Trophoblast cell (in vitro differentiated cells and primary cell): Measurements from ENCODE around the gene C1RL.

Experiments
- DNase-seq, 2 donors: peaks; one replicate each; pipeline ENCODE4 v3.0.0-alpha.2; 2016
- H2AFZ ChIP-seq: 2 replicates; pipeline ENCODE4 v1.6.1; 2013; ENCODE audit warnings: low read length, moderate library complexity, mild to moderate bottlenecking; ENCODE audit not compliant: insufficient read depth, poor library complexity
- H2AK5ac ChIP-seq: 2 replicates; pipeline ENCODE4 v1.6.1; 2013; ENCODE audit warnings: mild to moderate bottlenecking, low read length
- H2BK120ac ChIP-seq: 2 replicates; pipeline ENCODE4 v1.6.1; 2013; ENCODE audit warnings: low read length, mild to moderate bottlenecking, moderate library complexity; ENCODE audit not compliant: insufficient read depth, poor library complexity
- H2BK12ac ChIP-seq: 2 replicates; pipeline ENCODE4 v1.6.1; 2013; ENCODE audit warnings: mild to moderate bottlenecking, low read length, moderate library complexity
- H2BK5ac ChIP-seq: 2 replicates; pipeline ENCODE4 v1.6.1; 2013; ENCODE audit warnings: low read length, low read depth, moderate library complexity, mild to moderate bottlenecking; ENCODE audit not compliant: poor library complexity
- H3K14ac ChIP-seq: 2 replicates; pipeline ENCODE4 v1.6.1; 2013; ENCODE audit warnings: mild to moderate bottlenecking, low read length
- H3K18ac ChIP-seq: 2 replicates; pipeline ENCODE4 v1.6.1; 2013; ENCODE audit warnings: mild to moderate bottlenecking, low read length
- H3K23ac ChIP-seq: 2 replicates; pipeline ENCODE4 v1.6.1; 2013; ENCODE audit warnings: low read length
- H3K27ac ChIP-seq: 2 replicates; pipeline ENCODE4 v1.5.1; 2013; ENCODE audit warnings: low read depth, mild to moderate bottlenecking, inconsistent platforms, low read length, moderate library complexity
- H3K27me3 ChIP-seq: 2 replicates; pipeline ENCODE4 v1.6.1; 2013; ENCODE audit warnings: inconsistent platforms, mild to moderate bottlenecking, low read length, moderate library complexity; ENCODE audit not compliant: insufficient read depth
- H3K36me3 ChIP-seq, 2 experiments: 1 replicate in 1 of 2; 2 replicates in 1 of 2; pipeline ENCODE4 v1.6.1; 2013; ENCODE audit warnings: low read length in 2 of 2, mild to moderate bottlenecking in 2 of 2, moderate library complexity in 1 of 2; ENCODE audit not compliant: insufficient read depth in 2 of 2, control insufficient read depth in 1 of 2
- H3K4ac ChIP-seq: 2 replicates; pipeline ENCODE4 v1.6.1; 2013; ENCODE audit warnings: low read depth, mild to moderate bottlenecking, low read length, moderate library complexity
- H3K4me1 ChIP-seq, 2 experiments: 1 replicate in 1 of 2; 2 replicates in 1 of 2; pipeline ENCODE4 v1.6.1; 2013; ENCODE audit warnings: low read length in 2 of 2, mild to moderate bottlenecking in 2 of 2, moderate library complexity in 1 of 2; ENCODE audit not compliant: insufficient read depth in 2 of 2, control insufficient read depth in 1 of 2
- H3K4me2 ChIP-seq: 2 replicates; pipeline ENCODE4 v1.6.1; 2013; ENCODE audit warnings: inconsistent platforms, mild to moderate bottlenecking, low read length, moderate library complexity
- H3K4me3 ChIP-seq: 2 replicates; pipeline ENCODE4 v1.5.1; 2013; ENCODE audit warnings: mild to moderate bottlenecking, low read depth, low read length, inconsistent platforms
- H3K79me1 ChIP-seq: one replicate; pipeline ENCODE4 v1.6.1; 2013; ENCODE audit warnings: low read length
- H3K79me2 ChIP-seq: 2 replicates; pipeline ENCODE4 v1.6.1; 2013; ENCODE audit warnings: low read length, mild to moderate bottlenecking; ENCODE audit not compliant: control insufficient read depth, insufficient read depth, poor library complexity
- H3K9ac ChIP-seq: 2 replicates; pipeline ENCODE4 v1.6.1; 2013; ENCODE audit warnings: mild to moderate bottlenecking, low read length
- H3K9me3 ChIP-seq: 2 replicates; pipeline ENCODE4 v1.6.1; 2013; ENCODE audit warnings: low read depth, mild to moderate bottlenecking, control low read depth, inconsistent platforms, low read length; ENCODE audit not compliant: insufficient read depth
- H4K12ac ChIP-seq: 2 replicates; pipeline ENCODE4 v1.6.1; 2013; ENCODE audit warnings: low read depth, mild to moderate bottlenecking, low read length, moderate library complexity
- H4K8ac ChIP-seq: 2 replicates; pipeline ENCODE4 v1.6.1; 2013; ENCODE audit warnings: low read depth, mild to moderate bottlenecking, low read length, moderate library complexity
- H4K91ac ChIP-seq: one replicate; pipeline ENCODE4 v1.6.1; 2013; ENCODE audit warnings: low read depth, mild to moderate bottlenecking, low read length, moderate library complexity
- WGBS: extraction: QIAGEN DNeasy Blood & Tissue Kit; methylation state at CpG from one replicate; pipeline ENCODE4 v1.1.7; 2013; ENCODE audit warnings: missing lambda C conversion rate; ENCODE audit not compliant: insufficient read length, insufficient coverage; ENCODE audit errors: extremely low coverage; 5-methylcytosine and 5-hydroxymethylcytosine counted together

C1RL gene

DNA sequence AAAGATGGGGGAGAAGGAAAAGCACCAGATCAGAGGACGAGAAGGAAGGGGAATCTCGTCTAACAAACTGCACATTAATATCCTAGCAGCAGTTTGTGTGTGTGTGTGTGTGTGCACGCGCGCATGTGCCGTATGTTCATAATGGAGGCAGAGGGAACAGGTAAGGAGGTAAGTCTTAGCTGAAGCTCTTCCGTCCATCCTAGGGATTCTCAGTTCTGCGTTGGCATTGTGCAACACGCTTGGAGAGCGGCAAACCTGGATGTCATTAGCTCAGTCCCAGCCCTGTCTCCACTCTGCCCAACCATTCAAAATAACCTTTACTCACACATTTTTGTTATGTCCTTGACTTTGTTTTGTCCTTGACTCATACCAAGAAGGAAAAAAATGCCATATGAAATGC, 15.1 kb downstream of the C1RL start:
- H3K9me3 ChIP-seq = no peaks in the 10 kb centered on the region
- no peak overlapping the region for H3K14ac ChIP-seq
- no peaks in the 10 kb centered on the region for H3K79me1 ChIP-seq
- no peak overlapping the region for H3K4me2 ChIP-seq
- H2AK5ac ChIP-seq = no peak overlapping the region
- H2BK12ac ChIP-seq = no peak overlapping the region
- H4K91ac ChIP-seq = no peak overlapping the region
- H3K23ac ChIP-seq = no peak overlapping the region
- no peak overlapping the region for H2AFZ ChIP-seq
- peaks cover 2% of the 10 kb centered on the region in 2 experiments for H3K36me3 ChIP-seq
- no peak overlapping the region for H3K18ac ChIP-seq
- no peak overlapping the region for H2BK5ac ChIP-seq
- H3K27me3 ChIP-seq = no peaks in the 10 kb centered on the region
- DNase-seq = no peak
- no CpG with 5 or more reads among the region's 10 CpGs for WGBS
- H3K4me3 ChIP-seq = no peak overlapping the region
- no peak overlapping the region for H3K9ac ChIP-seq
- no peak overlapping the region for H4K12ac ChIP-seq
- no peaks in the 10 kb centered on the region for H3K4me1 ChIP-seq
- no peak overlapping the region for H2BK120ac ChIP-seq
- no peak overlapping the region for H3K27ac ChIP-seq
- H3K4ac ChIP-seq = no peak overlapping the region
- H4K8ac ChIP-seq = no peak overlapping the region
- no peaks in the 10 kb centered on the region for H3K79me2 ChIP-seq

DNA sequence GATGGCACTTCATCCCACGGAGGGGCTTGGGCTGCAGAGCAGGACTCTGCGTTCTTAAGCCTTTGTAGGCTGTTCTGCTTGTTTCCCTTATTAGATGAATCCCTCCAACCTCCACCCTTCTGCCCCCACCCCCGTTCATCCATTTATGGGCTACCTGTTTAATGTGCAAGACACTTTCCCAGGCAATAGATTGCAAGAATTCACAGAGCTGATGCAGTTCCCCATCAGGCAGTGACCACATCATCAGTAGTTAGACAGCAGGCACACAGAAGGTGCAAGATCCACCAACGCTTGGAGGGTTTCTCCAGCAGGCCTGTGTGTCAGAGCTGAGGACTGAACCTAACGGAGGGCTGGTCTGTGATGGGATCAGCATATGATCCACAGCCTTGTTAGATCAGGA, 15.5 kb downstream of the C1RL start:
- peaks cover 2% of the 10 kb centered on the region in 2 experiments for H3K36me3 ChIP-seq
- H2AFZ ChIP-seq = no peak overlapping the region
- no peak overlapping the region for H4K12ac ChIP-seq
- no peak overlapping the region for H2BK5ac ChIP-seq
- no peak overlapping the region for H3K18ac ChIP-seq
- no peak for DNase-seq
- H4K91ac ChIP-seq = no peak overlapping the region
- no peak overlapping the region for H3K27ac ChIP-seq
- H4K8ac ChIP-seq = no peak overlapping the region
- H3K14ac ChIP-seq = no peak overlapping the region
- H3K23ac ChIP-seq = no peak overlapping the region
- H3K4ac ChIP-seq = no peak overlapping the region
- H3K4me1 ChIP-seq = no peaks in the 10 kb centered on the region
- H3K79me2 ChIP-seq = no peaks in the 10 kb centered on the region
- no peaks in the 10 kb centered on the region for H3K27me3 ChIP-seq
- H3K79me1 ChIP-seq = no peaks in the 10 kb centered on the region
- H3K9me3 ChIP-seq = no peaks in the 10 kb centered on the region
- no peak overlapping the region for H3K4me2 ChIP-seq
- H2AK5ac ChIP-seq = no peak overlapping the region
- no peak overlapping the region for H3K9ac ChIP-seq
- no peak overlapping the region for H2BK12ac ChIP-seq
- no peak overlapping the region for H3K4me3 ChIP-seq
- no CpG with 5 or more reads among the region's 5 CpGs for WGBS
- H2BK120ac ChIP-seq = no peak overlapping the region

DNA sequence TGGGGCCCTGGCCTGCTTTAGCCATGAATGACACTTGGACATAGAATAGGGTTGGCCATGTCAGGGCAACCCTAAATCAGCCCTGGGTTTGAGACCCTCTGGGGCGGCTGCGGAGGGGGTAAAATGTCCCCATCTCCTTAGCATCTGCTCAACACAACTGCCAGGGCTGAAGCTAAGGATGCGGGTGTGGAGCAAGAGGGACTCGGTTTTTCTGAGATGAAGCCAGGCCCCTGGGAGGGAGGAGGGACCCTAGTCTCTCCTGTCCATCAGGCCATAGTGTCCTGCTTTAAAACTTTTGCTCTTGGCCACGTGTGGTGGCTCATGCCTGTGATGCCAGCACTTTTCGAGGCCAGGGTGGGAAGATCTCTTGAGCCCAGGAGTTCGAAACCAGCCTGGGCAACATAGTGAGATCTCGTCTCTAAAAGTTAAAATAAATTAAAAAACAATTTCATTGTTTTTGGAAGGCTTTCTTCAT, 16.0 kb downstream of the C1RL start:
- H4K91ac ChIP-seq = no peak overlapping the region

DNA sequence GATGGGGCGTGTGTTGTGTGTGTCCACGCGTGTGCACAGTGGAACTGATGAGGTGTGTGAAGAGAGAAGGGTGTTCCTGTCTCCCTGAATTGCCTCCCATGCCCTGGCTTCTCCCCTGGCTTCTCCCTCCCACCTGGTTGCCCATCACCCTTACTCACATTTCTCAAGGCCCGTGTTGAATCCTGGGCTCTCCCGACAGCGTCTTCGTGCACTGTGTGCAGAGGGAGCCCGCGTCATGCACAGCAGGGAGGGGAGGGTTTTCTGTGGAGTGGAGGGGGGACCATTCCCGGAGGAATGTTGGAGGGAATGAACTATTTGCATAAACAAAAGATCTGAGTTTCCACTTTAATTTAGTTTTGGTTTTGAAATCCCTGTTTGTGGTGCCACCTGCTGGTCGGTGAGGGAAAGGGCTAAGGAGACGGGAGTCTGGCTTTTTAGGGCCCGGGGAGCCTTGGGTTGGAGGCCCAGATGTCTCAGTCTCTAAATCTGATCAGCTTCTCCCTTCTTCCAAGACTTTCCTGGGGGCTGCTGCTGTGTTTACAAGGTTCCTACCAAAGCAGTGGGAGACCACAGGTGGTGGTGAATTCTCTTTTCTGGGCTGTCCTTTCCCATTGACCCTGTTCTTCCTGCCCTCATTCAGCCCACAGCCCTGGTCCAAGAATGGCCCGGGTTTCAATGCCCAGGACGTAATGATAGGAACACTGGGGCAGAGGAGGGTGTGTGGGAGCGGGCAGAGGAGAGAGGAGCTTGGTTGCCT, 16.6 kb downstream of the C1RL start, which contains the start of gene C1R:
Gene C1R (minus strand): TSS at position 217 of the 757 bp plus-strand sequence. CDS start 57 bp downstream, at position 160.
- Histone ChIP-seq H3K9ac (no peak within 1 kb of the TSS), H3K4ac (no peak within 1 kb of the TSS), H3K79me2 (no peaks in the 10 kb centered on the region), H2AK5ac (no peak within 1 kb of the TSS), H3K79me1 (no peaks in the 10 kb centered on the region), H2BK12ac (no peak within 1 kb of the TSS), H2AFZ (no peak within 1 kb of the TSS), H3K4me3 (no peak within 1 kb of the TSS), H2BK120ac (no peak within 1 kb of the TSS), H3K23ac (no peak within 1 kb of the TSS), H3K27me3 (no peaks in the 10 kb centered on the region), H3K4me2 (peak within 1 kb of the TSS; percentile 59), H3K36me3 (peaks cover 0 to under 1% of the 10 kb centered on the region in 2 experiments), H2BK5ac (no peak within 1 kb of the TSS), H3K4me1 (no peaks in the 10 kb centered on the region), H3K9me3 (no peaks in the 10 kb centered on the region), H4K91ac (no peak within 1 kb of the TSS), H3K14ac (no peak within 1 kb of the TSS), H4K12ac (no peak within 1 kb of the TSS), H3K27ac (no peak within 1 kb of the TSS), H3K18ac (no peak within 1 kb of the TSS), H4K8ac (peak within 1 kb of the TSS; percentile 23)
- WGBS = no CpG with 5 or more reads among the region's 16 CpGs
- DNase-seq = peak; percentile 17 to 72

More for the DNA sequence above, 16.0 kb downstream of the C1RL start:
- no peak overlapping the region for H3K14ac ChIP-seq
- H3K36me3 ChIP-seq = peaks cover 2% of the 10 kb centered on the region in 2 experiments
- H3K4me1 ChIP-seq = no peaks in the 10 kb centered on the region
- no peak overlapping the region for H2BK5ac ChIP-seq
- no peak overlapping the region for H2AK5ac ChIP-seq
- H3K79me2 ChIP-seq = no peaks in the 10 kb centered on the region
- no peak overlapping the region for H3K9ac ChIP-seq
- no peaks in the 10 kb centered on the region for H3K79me1 ChIP-seq
- no peak overlapping the region for H3K23ac ChIP-seq
- no peak overlapping the region for H3K4me2 ChIP-seq
- no peaks in the 10 kb centered on the region for H3K9me3 ChIP-seq
- H2BK12ac ChIP-seq = no peak overlapping the region
- no peak overlapping the region for H4K12ac ChIP-seq
- H3K27me3 ChIP-seq = no peaks in the 10 kb centered on the region
- no peak overlapping the region for H3K18ac ChIP-seq
- no peak for DNase-seq
- no peak overlapping the region for H2AFZ ChIP-seq
- WGBS = no CpG with 5 or more reads among the region's 8 CpGs
- H2BK120ac ChIP-seq = no peak overlapping the region
- H3K4ac ChIP-seq = no peak overlapping the region
- H3K27ac ChIP-seq = no peak overlapping the region
- no peak overlapping the region for H3K4me3 ChIP-seq
- H4K8ac ChIP-seq = no peak overlapping the region
